ENCODE results near the gene CAVIN1. TPM values are rescaled to one million over a fixed set of nuclear protein-coding genes. Genes with fewer than 3 reads are reported as not detected.
"Not testable (repeated sequence)": the region's sequence is repeated elsewhere in the genome, so short reads cannot be mapped to it uniquely, and the experiment has no call there.

The CAVIN1 gene
- total RNA-seq, 1 donor from 2014 or later: 205 TPM

- H3K27ac ChIP-seq (replicated peaks): no peak overlapping the region
- TF ChIP-seq CTCF (IDR thresholded peaks at IDR 0.05; ENCODE audit: borderline replicate concordance): no peak
- H3K36me3 ChIP-seq: no peaks in the 10 kb centered on the region
- no peaks in the 10 kb centered on the region for H3K9me3 ChIP-seq (replicated peaks)
- DNase-seq: no peak
- no peaks in the 10 kb centered on the region for H3K27me3 ChIP-seq (ENCODE audit: low read depth)
- H3K4me1 ChIP-seq: peaks cover 25% of the 10 kb centered on the region
- intact Hi-C loops (cut with micrococcal nuclease): no loop called here
- H3K4me3 ChIP-seq: no peak overlapping the region
Measured at GRCh38 chr17:42453439-42453838, 30.4 kb upstream of the CAVIN1 start.

GRCh38 chr17:42451270-42451669 lies 28.2 kb upstream of the CAVIN1 start:
- H3K4me3 ChIP-seq; H3K9me3 ChIP-seq (replicated peaks); H3K4me1 ChIP-seq; H3K27me3 ChIP-seq (ENCODE audit: low read depth); intact Hi-C loops (cut with micrococcal nuclease); DNase-seq; H3K27ac ChIP-seq (replicated peaks); H3K36me3 ChIP-seq: not testable (repeated sequence)

- H3K27ac ChIP-seq (replicated peaks); H3K4me3 ChIP-seq; H3K27me3 ChIP-seq (ENCODE audit: low read depth); H3K9me3 ChIP-seq (replicated peaks); H3K36me3 ChIP-seq; intact Hi-C loops (cut with micrococcal nuclease); DNase-seq; H3K4me1 ChIP-seq: not testable (repeated sequence)
Measured at GRCh38 chr17:42449838-42450237, 26.8 kb upstream of the CAVIN1 start.

GRCh38 chr17:42449176-42449575 lies 26.1 kb upstream of the CAVIN1 start:
- H3K27me3 ChIP-seq (ENCODE audit: low read depth); H3K27ac ChIP-seq (replicated peaks); DNase-seq; intact Hi-C loops (cut with micrococcal nuclease); H3K4me3 ChIP-seq; H3K9me3 ChIP-seq (replicated peaks); H3K36me3 ChIP-seq; H3K4me1 ChIP-seq: not testable (repeated sequence)

- no peak for DNase-seq
- intact Hi-C loops (cut with micrococcal nuclease): no loop called here
- peaks cover 8% of the 10 kb centered on the region for H3K4me1 ChIP-seq
- no peak for TF ChIP-seq CTCF (IDR thresholded peaks at IDR 0.05; ENCODE audit: borderline replicate concordance)
- no peak overlapping the region for H3K4me3 ChIP-seq
- no peaks in the 10 kb centered on the region for H3K36me3 ChIP-seq
- no peak overlapping the region for H3K27ac ChIP-seq (replicated peaks)
- no peaks in the 10 kb centered on the region for H3K27me3 ChIP-seq (ENCODE audit: low read depth)
- no peaks in the 10 kb centered on the region for H3K9me3 ChIP-seq (replicated peaks)
Measured at GRCh38 chr17:42442196-42442565, 19.1 kb upstream of the CAVIN1 start.

GRCh38 chr17:42441371-42442195 lies 18.5 kb upstream of the CAVIN1 start:
- H3K27me3 ChIP-seq (ENCODE audit: low read depth): no peaks in the 10 kb centered on the region
- DNase-seq: no peak
- peaks cover 14% of the 10 kb centered on the region for H3K4me1 ChIP-seq
- intact Hi-C loops (cut with micrococcal nuclease): no loop called here
- H3K27ac ChIP-seq (replicated peaks): no peak overlapping the region
- H3K36me3 ChIP-seq: no peaks in the 10 kb centered on the region
- no peak for TF ChIP-seq CTCF (IDR thresholded peaks at IDR 0.05; ENCODE audit: borderline replicate concordance)
- no peak overlapping the region for H3K4me3 ChIP-seq
- no peaks in the 10 kb centered on the region for H3K9me3 ChIP-seq (replicated peaks)
